Measurements from ENCODE around the gene UCHL3.

- TF ChIP-seq CTCF (IDR thresholded peaks at IDR 0.05) (no peak), EZH2 (IDR thresholded peaks at IDR 0.05) (no peak)
These were observed 35.6 kb downstream of the UCHL3 start for GRCh38 chr13:75585153-75585552.

All from neural progenitor cell (in vitro differentiated cells).